Measurements from ENCODE around the gene NDFIP1. TPM values are rescaled to one million over a fixed set of nuclear protein-coding genes. Genes with fewer than 3 reads are reported as not detected.
"Not testable (repeated sequence)": the region's sequence is repeated elsewhere in the genome, so short reads cannot be mapped to it uniquely, and the experiment has no call there.

The NDFIP1 gene
- total RNA-seq, 4 donors from 2014 or later: 60.4 to 73.6 (median 64.6) TPM

- TF ChIP-seq, protein P1, sequence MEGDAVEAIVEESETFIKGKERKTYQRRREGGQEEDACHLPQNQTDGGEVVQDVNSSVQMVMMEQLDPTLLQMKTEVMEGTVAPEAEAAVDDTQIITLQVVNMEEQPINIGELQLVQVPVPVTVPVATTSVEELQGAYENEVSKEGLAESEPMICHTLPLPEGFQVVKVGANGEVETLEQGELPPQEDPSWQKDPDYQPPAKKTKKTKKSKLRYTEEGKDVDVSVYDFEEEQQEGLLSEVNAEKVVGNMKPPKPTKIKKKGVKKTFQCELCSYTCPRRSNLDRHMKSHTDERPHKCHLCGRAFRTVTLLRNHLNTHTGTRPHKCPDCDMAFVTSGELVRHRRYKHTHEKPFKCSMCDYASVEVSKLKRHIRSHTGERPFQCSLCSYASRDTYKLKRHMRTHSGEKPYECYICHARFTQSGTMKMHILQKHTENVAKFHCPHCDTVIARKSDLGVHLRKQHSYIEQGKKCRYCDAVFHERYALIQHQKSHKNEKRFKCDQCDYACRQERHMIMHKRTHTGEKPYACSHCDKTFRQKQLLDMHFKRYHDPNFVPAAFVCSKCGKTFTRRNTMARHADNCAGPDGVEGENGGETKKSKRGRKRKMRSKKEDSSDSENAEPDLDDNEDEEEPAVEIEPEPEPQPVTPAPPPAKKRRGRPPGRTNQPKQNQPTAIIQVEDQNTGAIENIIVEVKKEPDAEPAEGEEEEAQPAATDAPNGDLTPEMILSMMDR (IDR thresholded peaks at IDR 0.05): no peak
- ATAC-seq (ENCODE audit: low FRiP score): no peak
Observed at GRCh38 chr5:142080248-142080647, 28.3 kb upstream of the NDFIP1 start.

GRCh38 chr5:142082182-142082781, 26.3 kb upstream of the NDFIP1 start:
- no peak for DNase-seq (ENCODE audit: low spot score)
- no peak for ATAC-seq (ENCODE audit: low FRiP score)
- TF ChIP-seq, protein P1 (IDR thresholded peaks at IDR 0.05): no peak

More at GRCh38 chr5:142080248-142080647, 28.3 kb upstream of the NDFIP1 start:
- no peak for DNase-seq (ENCODE audit: low spot score)

DNA sequence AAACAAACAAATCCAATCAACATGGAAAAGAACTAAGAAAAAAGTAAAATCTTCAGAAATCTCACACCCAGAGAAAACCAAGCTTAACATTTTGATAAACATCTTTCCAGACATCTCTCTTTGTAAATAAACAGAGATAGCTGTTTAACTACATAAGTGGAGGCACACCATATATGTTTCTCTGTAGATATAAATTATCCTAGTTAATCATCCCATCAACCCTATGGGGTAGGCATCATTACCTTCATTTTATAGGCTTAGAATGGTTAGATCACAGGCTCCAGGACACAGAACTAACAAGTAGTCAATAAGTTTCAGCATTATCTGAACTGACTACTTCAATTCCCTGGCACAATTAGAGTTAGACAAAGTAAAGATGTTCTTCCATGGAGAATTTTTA, 22.4 kb upstream of the NDFIP1 start:
- TF ChIP-seq, protein P1 (IDR thresholded peaks at IDR 0.05): no peak
- ATAC-seq (ENCODE audit: low FRiP score) (no peak), DNase-seq (ENCODE audit: low spot score) (no peak)

- TF ChIP-seq, protein P1 (IDR thresholded peaks at IDR 0.05): no peak
- ATAC-seq (ENCODE audit: low FRiP score) (no peak), DNase-seq (ENCODE audit: low spot score) (no peak)
Observed at GRCh38 chr5:142086679-142087078, 21.9 kb upstream of the NDFIP1 start.

DNA sequence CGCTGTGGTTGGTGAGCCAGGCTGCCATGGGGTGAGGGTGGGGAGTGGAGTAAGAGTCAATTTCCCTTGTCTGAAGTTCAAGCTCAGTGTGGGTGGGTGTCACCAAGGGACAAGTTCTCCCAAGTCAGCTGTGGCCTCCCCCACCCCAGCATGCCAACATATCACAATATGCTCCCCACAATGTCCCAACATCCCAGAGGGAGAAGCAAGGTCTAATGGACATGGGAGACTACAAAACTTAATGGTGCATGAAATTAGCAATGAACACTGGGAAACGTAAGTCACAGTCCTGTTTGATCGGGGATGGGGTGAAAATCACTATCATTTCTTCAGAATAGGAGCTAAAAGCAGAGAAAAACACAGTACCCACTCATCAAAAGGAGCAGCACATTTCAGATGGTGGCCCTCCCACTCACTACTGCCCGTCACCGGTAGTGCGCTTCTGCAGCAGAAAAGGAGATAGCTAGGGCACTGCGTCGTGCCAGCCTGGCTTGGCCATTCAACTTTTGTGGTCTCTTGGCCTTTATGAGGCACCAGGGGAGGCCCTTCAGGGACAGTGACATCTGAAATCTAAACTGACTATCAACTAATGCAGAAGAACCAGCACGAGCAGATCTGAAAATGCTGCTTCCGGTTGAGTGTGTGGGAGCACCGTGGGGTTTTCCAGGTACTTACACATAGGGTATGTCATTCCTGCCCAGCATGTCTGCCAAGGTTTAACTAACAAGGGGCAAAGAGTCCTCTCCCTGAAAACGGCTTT, 20.5 kb upstream of the NDFIP1 start:
- DNase-seq (ENCODE audit: low spot score) (no peak), ATAC-seq (ENCODE audit: low FRiP score) (no peak)
- TF ChIP-seq, protein P1 (IDR thresholded peaks at IDR 0.05): no peak

- not testable (repeated sequence) for DNase-seq (ENCODE audit: low spot score); ATAC-seq (ENCODE audit: low FRiP score)
Observed at GRCh38 chr5:142088855-142089479, 19.6 kb upstream of the NDFIP1 start.

DNA sequence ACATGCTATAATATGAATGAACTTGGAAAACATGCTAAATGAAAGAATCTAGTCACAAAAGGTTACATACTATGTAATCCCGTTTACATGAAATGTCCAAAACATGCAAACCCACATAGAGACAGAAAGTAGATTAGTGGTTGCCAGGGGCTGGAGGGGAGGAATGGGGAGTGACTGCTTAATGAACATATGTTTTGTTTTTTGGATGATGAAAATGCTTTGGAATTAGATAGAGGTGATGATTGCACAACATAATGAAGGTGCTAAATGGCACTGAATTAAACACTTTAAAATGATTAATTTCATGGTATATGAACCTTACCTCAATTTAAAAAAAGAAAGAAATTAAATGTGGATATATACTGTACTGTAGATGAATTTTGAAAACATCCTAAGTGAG, 17.6 kb upstream of the NDFIP1 start:
- no peak for DNase-seq (ENCODE audit: low spot score)
- no peak for ATAC-seq (ENCODE audit: low FRiP score)
- TF ChIP-seq, protein P1 (IDR thresholded peaks at IDR 0.05): no peak
